ENCODE measurements around the gene OVOL3.
A peak's percentile ranks its signal among the peaks of the same experiment; 100 is the strongest.

The OVOL3 gene

DNA sequence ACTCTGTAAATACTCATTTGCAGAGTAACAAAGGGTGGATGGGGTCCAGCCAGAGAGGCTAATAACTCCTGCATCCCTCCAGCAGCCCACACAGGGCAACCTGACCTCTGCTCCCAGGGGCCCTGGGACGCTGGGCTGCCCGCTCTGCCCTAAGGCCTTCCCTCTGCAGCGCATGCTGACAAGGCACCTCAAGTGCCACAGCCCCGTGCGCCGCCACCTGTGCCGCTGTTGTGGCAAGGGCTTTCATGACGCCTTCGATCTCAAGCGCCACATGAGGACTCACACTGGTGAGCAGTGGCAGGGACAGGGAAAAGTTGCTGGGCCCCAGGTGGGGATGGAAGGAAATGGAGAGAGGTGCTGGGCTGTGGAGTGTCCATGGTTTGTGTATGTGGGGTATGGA is 1.7 kb downstream of the OVOL3 start:
- Histone ChIP-seq H2BK120ac (ENCODE audit: low read depth, low read length) (no peak overlapping the region), H3K4me3 (ENCODE audit: low read length in 2 of 2) (peak overlapping the region in 1 of 2 donors; percentile 19), H4K91ac (ENCODE audit: low read depth, low read length, poor library complexity) (no peak overlapping the region), H3K27ac (replicated peaks; ENCODE audit: low read length) (no peak overlapping the region), H2BK15ac (ENCODE audit: low read length) (no peak overlapping the region), H3K4me1 (ENCODE audit: control insufficient read depth in 2 of 2, insufficient read depth in 1 of 2, low read depth in 1 of 2, low read length in 2 of 2) (peaks cover 8 to 27% of the 10 kb centered on the region in 2 donors), H3K4me2 (ENCODE audit: insufficient read depth, low read length, poor library complexity, severe bottlenecking) (no peak overlapping the region), H3K4ac (ENCODE audit: low read length) (no peak overlapping the region), H2BK5ac (ENCODE audit: low read length) (no peak overlapping the region), H3K79me1 (ENCODE audit: low read depth, low read length) (peaks cover 19% of the 10 kb centered on the region), H3K9ac (ENCODE audit: low read depth, low read length, poor library complexity) (peak overlapping the region; percentile 16), H3K36me3 (replicated peaks in 1 of 2; ENCODE audit: control insufficient read depth in 2 of 2, insufficient read depth in 2 of 2, low read length in 2 of 2) (peaks cover 17 to 44% of the 10 kb centered on the region in 2 donors), H2BK12ac (ENCODE audit: low read length) (peak overlapping the region; percentile 46), H2AK5ac (ENCODE audit: low read depth, low read length) (peak overlapping the region; percentile 65), H4K8ac (ENCODE audit: low read depth, low read length) (no peak overlapping the region), H3K23ac (ENCODE audit: low read depth, low read length, poor library complexity) (no peak overlapping the region), H3K18ac (ENCODE audit: low read length) (no peak overlapping the region), H3K14ac (ENCODE audit: low read length) (no peak overlapping the region), H3K27me3 (ENCODE audit: control insufficient read depth in 3 of 3, insufficient read depth in 3 of 3, low read depth in 1 of 3, low read length in 3 of 3) (peaks cover 0 to 1% (median 0%) of the 10 kb centered on the region in 3 experiments), H2AFZ (ENCODE audit: low read length) (no peak overlapping the region), H3K9me3 (replicated peaks in 1 of 2; ENCODE audit: control insufficient read depth in 2 of 2, insufficient read depth in 1 of 2, low read depth in 1 of 2, low read length in 2 of 2) (peaks cover 0 to 2% of the 10 kb centered on the region in 2 donors)
- DNase-seq (ENCODE audit: low spot score): no peak
- WGBS, 2 donors (ENCODE audit: extremely low coverage in 2 of 2, insufficient read length in 2 of 2, insufficient replicate concordance in 1 of 2): no CpG with 5 or more reads among the region's 10 CpGs

DNA sequence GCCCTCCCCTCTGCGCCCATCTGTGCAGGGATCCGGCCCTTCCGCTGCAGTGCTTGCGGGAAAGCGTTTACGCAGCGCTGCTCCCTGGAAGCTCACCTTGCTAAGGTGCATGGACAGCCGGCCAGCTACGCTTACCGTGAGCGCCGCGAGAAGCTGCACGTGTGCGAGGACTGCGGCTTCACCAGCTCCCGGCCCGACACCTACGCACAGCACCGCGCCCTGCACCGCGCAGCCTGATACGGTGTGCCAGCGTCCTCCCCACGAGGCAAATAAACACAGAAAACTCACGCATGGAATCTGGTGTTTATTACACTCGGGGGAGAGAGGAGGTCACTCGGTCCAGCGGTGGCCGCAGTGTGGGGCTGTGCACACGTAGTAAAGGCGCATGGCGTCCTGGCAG is 2.5 kb downstream of the OVOL3 start:
- no peak overlapping the region for H4K8ac ChIP-seq (ENCODE audit: low read depth, low read length)
- peak overlapping the region; percentile 71 to 93 for H3K4me3 ChIP-seq (ENCODE audit: low read length in 2 of 2)
- H3K4me1 ChIP-seq (ENCODE audit: control insufficient read depth in 2 of 2, insufficient read depth in 1 of 2, low read depth in 1 of 2, low read length in 2 of 2): peaks cover 8 to 24% of the 10 kb centered on the region in 2 donors
- no peak overlapping the region for H4K91ac ChIP-seq (ENCODE audit: low read depth, low read length, poor library complexity)
- no peak overlapping the region for H2BK15ac ChIP-seq (ENCODE audit: low read length)
- DNase-seq (ENCODE audit: low spot score): no peak
- peak overlapping the region; percentile 79 for H2AK5ac ChIP-seq (ENCODE audit: low read depth, low read length)
- no peak overlapping the region for H2BK120ac ChIP-seq (ENCODE audit: low read depth, low read length)
- peak overlapping the region; percentile 71 for H3K14ac ChIP-seq (ENCODE audit: low read length)
- no CpG with 5 or more reads among the region's 34 CpGs for WGBS, 2 donors (ENCODE audit: extremely low coverage in 2 of 2, insufficient read length in 2 of 2, insufficient replicate concordance in 1 of 2)
- no peak overlapping the region for H2BK12ac ChIP-seq (ENCODE audit: low read length)
- H3K4ac ChIP-seq (ENCODE audit: low read length): no peak overlapping the region
- H3K36me3 ChIP-seq (replicated peaks in 1 of 2; ENCODE audit: control insufficient read depth in 2 of 2, insufficient read depth in 2 of 2, low read length in 2 of 2): peaks cover 20 to 50% of the 10 kb centered on the region in 2 donors
- no peak overlapping the region for H3K18ac ChIP-seq (ENCODE audit: low read length)
- H3K9ac ChIP-seq (ENCODE audit: low read depth, low read length, poor library complexity): peak overlapping the region; percentile 44
- H3K79me1 ChIP-seq (ENCODE audit: low read depth, low read length): peaks cover 22% of the 10 kb centered on the region
- no peak overlapping the region for H2BK5ac ChIP-seq (ENCODE audit: low read length)
- H3K9me3 ChIP-seq (replicated peaks in 1 of 2; ENCODE audit: control insufficient read depth in 2 of 2, insufficient read depth in 1 of 2, low read depth in 1 of 2, low read length in 2 of 2): peaks cover 0 to 2% of the 10 kb centered on the region in 2 donors
- peaks cover 0 to 1% (median 0%) of the 10 kb centered on the region in 3 experiments for H3K27me3 ChIP-seq (ENCODE audit: control insufficient read depth in 3 of 3, insufficient read depth in 3 of 3, low read depth in 1 of 3, low read length in 3 of 3)
- H3K23ac ChIP-seq (ENCODE audit: low read depth, low read length, poor library complexity): peak overlapping the region; percentile 34
- H2AFZ ChIP-seq (ENCODE audit: low read length): no peak overlapping the region
- no peak overlapping the region for H3K27ac ChIP-seq (replicated peaks; ENCODE audit: low read length)
- peak overlapping the region; percentile 92 for H3K4me2 ChIP-seq (ENCODE audit: insufficient read depth, low read length, poor library complexity, severe bottlenecking)

DNA sequence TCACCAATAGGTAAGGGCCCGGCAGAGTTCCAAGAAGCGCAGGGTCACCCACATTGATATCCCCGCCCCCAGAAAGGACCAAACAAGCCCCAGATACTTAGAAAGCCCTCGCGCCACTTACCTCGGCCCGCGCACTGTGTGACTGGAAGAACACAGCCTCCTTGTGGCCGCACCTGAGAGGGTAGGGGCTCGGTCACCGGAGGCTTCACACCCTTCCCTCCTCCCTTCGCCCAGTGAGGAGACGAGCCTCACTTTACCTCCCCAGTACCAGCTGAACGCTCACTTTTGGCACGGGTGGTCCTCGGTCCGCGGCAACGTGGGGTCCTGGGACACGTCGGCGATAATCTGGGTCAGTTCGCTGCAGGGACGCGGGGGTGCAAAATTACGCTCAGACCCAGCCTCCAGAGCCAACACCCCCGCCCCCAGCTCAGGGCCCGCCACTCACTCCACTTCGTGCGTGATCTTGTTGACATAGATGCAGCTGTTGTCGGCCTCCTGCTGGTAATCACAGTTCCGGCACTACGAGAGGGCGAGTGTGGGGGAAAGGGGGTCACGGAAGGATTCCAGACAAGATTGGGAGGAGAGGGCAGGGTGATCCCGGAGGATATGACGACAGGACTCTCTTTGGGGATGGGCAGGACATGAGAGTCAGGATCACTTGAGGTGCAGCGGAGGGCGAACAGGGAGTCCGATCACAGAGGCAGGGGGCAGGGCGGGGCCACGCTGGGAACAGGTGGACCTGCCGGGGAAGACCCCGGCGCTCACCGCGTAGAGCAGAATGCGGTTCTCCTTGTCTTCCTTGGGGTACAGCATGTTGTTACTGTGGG is 3.2 kb downstream of the OVOL3 start:
- Histone ChIP-seq H3K23ac (ENCODE audit: low read depth, low read length, poor library complexity) (peak overlapping the region; percentile 98), H3K36me3 (replicated peaks in 1 of 2; ENCODE audit: control insufficient read depth in 2 of 2, insufficient read depth in 2 of 2, low read length in 2 of 2) (peaks cover 24 to 57% of the 10 kb centered on the region in 2 donors), H3K4me1 (ENCODE audit: control insufficient read depth in 2 of 2, insufficient read depth in 1 of 2, low read depth in 1 of 2, low read length in 2 of 2) (peaks cover 8 to 24% of the 10 kb centered on the region in 2 donors), H2AK5ac (ENCODE audit: low read depth, low read length) (peak overlapping the region; percentile 85), H4K8ac (ENCODE audit: low read depth, low read length) (peak overlapping the region; percentile 74), H3K79me1 (ENCODE audit: low read depth, low read length) (peaks cover 24% of the 10 kb centered on the region), H2AFZ (ENCODE audit: low read length) (peak overlapping the region; percentile 87), H3K9me3 (replicated peaks in 1 of 2; ENCODE audit: control insufficient read depth in 2 of 2, insufficient read depth in 1 of 2, low read depth in 1 of 2, low read length in 2 of 2) (peaks cover 0 to 2% of the 10 kb centered on the region in 2 donors), H2BK15ac (ENCODE audit: low read length) (peak overlapping the region; percentile 96), H3K27ac (replicated peaks; ENCODE audit: low read length) (peak overlapping the region; percentile 97), H3K9ac (ENCODE audit: low read depth, low read length, poor library complexity) (peak overlapping the region; percentile 96), H4K91ac (ENCODE audit: low read depth, low read length, poor library complexity) (peak overlapping the region; percentile 97), H2BK120ac (ENCODE audit: low read depth, low read length) (no peak overlapping the region), H3K14ac (ENCODE audit: low read length) (peak overlapping the region; percentile 100), H3K18ac (ENCODE audit: low read length) (peak overlapping the region; percentile 97), H2BK5ac (ENCODE audit: low read length) (peak overlapping the region; percentile 69), H3K27me3 (ENCODE audit: control insufficient read depth in 3 of 3, insufficient read depth in 3 of 3, low read depth in 1 of 3, low read length in 3 of 3) (peaks cover 0 to 1% (median 0%) of the 10 kb centered on the region in 3 experiments), H2BK12ac (ENCODE audit: low read length) (no peak overlapping the region), H3K4me3 (ENCODE audit: low read length in 2 of 2) (peak overlapping the region; percentile 71 to 93), H3K4me2 (ENCODE audit: insufficient read depth, low read length, poor library complexity, severe bottlenecking) (peak overlapping the region; percentile 92), H3K4ac (ENCODE audit: low read length) (no peak overlapping the region)
- DNase-seq (ENCODE audit: low spot score): no peak
- WGBS, 2 donors (ENCODE audit: extremely low coverage in 2 of 2, insufficient read length in 2 of 2, insufficient replicate concordance in 1 of 2): no CpG with 5 or more reads among the region's 48 CpGs
